Measurements from ENCODE around the gene HTT. TPM values are rescaled to one million over a fixed set of nuclear protein-coding genes. Genes with fewer than 3 reads are reported as not detected.

Gene HTT
- total RNA-seq, 1 donor from 2014 or later = 65.2 TPM

- H3K27me3 Mint-ChIP-seq (ENCODE audit: low read depth, unreplicated experiment) = no peaks in the 10 kb centered on the region
- no peak overlapping the region for H3K9ac ChIP-seq (ENCODE audit: low read length)
- TF ChIP-seq CTCF (IDR thresholded peaks at IDR 0.05; ENCODE audit: insufficient read depth, low read depth, low read length) (no peak), EZH2 (IDR thresholded peaks at IDR 0.05; ENCODE audit: insufficient read depth, low read length) (no peak)
- no peak overlapping the region for H3K4me3 Mint-ChIP-seq (ENCODE audit: unreplicated experiment)
- H3K27ac Mint-ChIP-seq (ENCODE audit: unreplicated experiment) = no peak overlapping the region
- no peaks in the 10 kb centered on the region for H4K20me1 ChIP-seq (ENCODE audit: insufficient read depth, low read length)
- no peaks in the 10 kb centered on the region for H3K36me3 ChIP-seq (ENCODE audit: insufficient read depth, low read length)
- H2AFZ ChIP-seq (ENCODE audit: low read depth, low read length) = no peak overlapping the region
- H3K9me3 Mint-ChIP-seq (ENCODE audit: unreplicated experiment) = no peaks in the 10 kb centered on the region
- H3K4me1 ChIP-seq (ENCODE audit: insufficient read depth, low read length) = no peaks in the 10 kb centered on the region
- no peak for DNase-seq (ENCODE audit: low read depth)
- no peaks in the 10 kb centered on the region for H3K27me3 ChIP-seq (ENCODE audit: insufficient read depth, low read length)
- no peak overlapping the region for H3K4me3 ChIP-seq (ENCODE audit: insufficient read depth, low read depth, low read length)
- H3K79me2 ChIP-seq (ENCODE audit: insufficient read depth, low read length) = no peaks in the 10 kb centered on the region
- no peak overlapping the region for H3K27ac ChIP-seq (ENCODE audit: low read depth, low read length)
- FAIRE-seq = no peak
- no peaks in the 10 kb centered on the region for H3K4me1 Mint-ChIP-seq (ENCODE audit: low read depth, unreplicated experiment)
- H3K4me2 ChIP-seq (ENCODE audit: low read length) = no peak overlapping the region
- no peaks in the 10 kb centered on the region for H3K9me3 ChIP-seq (ENCODE audit: insufficient read depth, low read depth, low read length)
- peaks cover 8% of the 10 kb centered on the region for H3K36me3 Mint-ChIP-seq (ENCODE audit: low read depth, unreplicated experiment)
Observed at GRCh38 chr4:3251691-3252479, 177.4 kb downstream of the HTT start.

- no peak for TF ChIP-seq EZH2 (IDR thresholded peaks at IDR 0.05; ENCODE audit: insufficient read depth, low read length)
- no peak for TF ChIP-seq CTCF (IDR thresholded peaks at IDR 0.05; ENCODE audit: insufficient read depth, low read depth, low read length)
- Mint-ChIP-seq H3K27me3 (ENCODE audit: low read depth, unreplicated experiment) (no peaks in the 10 kb centered on the region), H3K4me1 (ENCODE audit: low read depth, unreplicated experiment) (no peaks in the 10 kb centered on the region), H3K36me3 (ENCODE audit: low read depth, unreplicated experiment) (peaks cover 8% of the 10 kb centered on the region), H3K9me3 (ENCODE audit: unreplicated experiment) (no peaks in the 10 kb centered on the region), H3K4me3 (ENCODE audit: unreplicated experiment) (no peak overlapping the region), H3K27ac (ENCODE audit: unreplicated experiment) (no peak overlapping the region)
- Histone ChIP-seq H3K27me3 (ENCODE audit: insufficient read depth, low read length) (no peaks in the 10 kb centered on the region), H3K9me3 (ENCODE audit: insufficient read depth, low read depth, low read length) (no peaks in the 10 kb centered on the region), H4K20me1 (ENCODE audit: insufficient read depth, low read length) (no peaks in the 10 kb centered on the region), H3K9ac (ENCODE audit: low read length) (no peak overlapping the region), H3K79me2 (ENCODE audit: insufficient read depth, low read length) (no peaks in the 10 kb centered on the region), H3K4me3 (ENCODE audit: insufficient read depth, low read depth, low read length) (no peak overlapping the region), H3K4me2 (ENCODE audit: low read length) (no peak overlapping the region), H2AFZ (ENCODE audit: low read depth, low read length) (no peak overlapping the region), H3K36me3 (ENCODE audit: insufficient read depth, low read length) (no peaks in the 10 kb centered on the region), H3K27ac (ENCODE audit: low read depth, low read length) (no peak overlapping the region), H3K4me1 (ENCODE audit: insufficient read depth, low read length) (no peaks in the 10 kb centered on the region)
- DNase-seq (ENCODE audit: low read depth) = no peak
- FAIRE-seq = no peak
Observed at GRCh38 chr4:3252480-3252828, 178.0 kb downstream of the HTT start.

All from astrocyte (in vitro differentiated cells and primary cell).